Ishikawa (cell line): Measurements from ENCODE around the gene EOLA1.

Experiments used
- CEBPB ChIP-seq: IDR thresholded peaks from 2 replicates; pipeline ENCODE4 v1.6.1; 2012
- CREB1 ChIP-seq: IDR thresholded peaks from 2 replicates; pipeline ENCODE4 v1.6.1; 2012; ENCODE audit warnings: low read depth
- EGR1 ChIP-seq: IDR thresholded peaks from 2 replicates; pipeline ENCODE4 v1.6.1; 2012
- EP300 ChIP-seq: IDR thresholded peaks from 2 replicates; pipeline ENCODE4 v1.6.1; 2012; ENCODE audit warnings: borderline replicate concordance
- FOXM1 ChIP-seq: IDR thresholded peaks from 2 replicates; pipeline ENCODE4 v1.6.1; 2012; ENCODE audit warnings: low read depth, borderline replicate concordance
- NFIC ChIP-seq: IDR thresholded peaks from 2 replicates; pipeline ENCODE4 v1.6.1; 2012
- RAD21 ChIP-seq: IDR thresholded peaks from 2 replicates; pipeline ENCODE4 v1.6.1; 2012; ENCODE audit warnings: low read depth
- TAF1 ChIP-seq: IDR thresholded peaks from 2 replicates; pipeline ENCODE4 v1.6.1; 2012; ENCODE audit warnings: low read depth, mild to moderate bottlenecking
- TCF12 ChIP-seq: IDR thresholded peaks from 2 replicates; pipeline ENCODE4 v1.6.1; 2012; ENCODE audit warnings: low read depth
- TEAD4 ChIP-seq: IDR thresholded peaks from 2 replicates; pipeline ENCODE4 v1.6.1; 2012
- YY1 ChIP-seq: IDR thresholded peaks from 2 replicates; pipeline ENCODE4 v1.6.1; 2012; ENCODE audit warnings: low read depth
- ZBTB7A ChIP-seq: IDR thresholded peaks from 2 replicates; pipeline ENCODE4 v1.6.1; 2012; ENCODE audit warnings: low read depth
- TF ChIP-seq, protein P1 (sequence below): IDR thresholded peaks from 2 replicates; pipeline ENCODE4 v1.6.1; 2012
- TF ChIP-seq, protein P2 (sequence below): IDR thresholded peaks from 2 replicates; pipeline ENCODE4 v1.6.1; 2012; ENCODE audit warnings: low read depth, mild to moderate bottlenecking
- TF ChIP-seq, protein P3 (sequence below): IDR thresholded peaks from 2 replicates; pipeline ENCODE4 v1.6.1; 2012

Gene EOLA1

DNA sequence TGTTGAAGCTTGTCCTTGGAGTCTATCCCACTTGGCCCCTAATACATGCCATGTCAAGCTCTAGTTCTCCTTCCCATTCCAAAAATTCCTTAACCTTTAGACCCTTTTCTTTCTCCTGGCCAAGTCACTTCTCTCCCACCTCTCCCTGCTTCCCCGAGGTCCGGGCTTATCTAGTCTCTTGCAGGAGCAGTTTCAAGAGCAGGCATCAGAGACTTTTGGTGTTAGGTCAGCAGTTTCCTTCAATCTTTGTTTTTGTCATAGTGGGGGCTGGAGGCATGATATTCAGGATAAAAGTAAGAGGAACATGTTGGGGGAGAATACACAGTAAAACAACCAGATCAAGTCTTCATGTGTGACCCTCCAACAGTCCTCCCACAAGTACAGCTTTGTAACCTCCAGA, 24.2 kb upstream of the EOLA1 start:
- TF ChIP-seq, protein P1, sequence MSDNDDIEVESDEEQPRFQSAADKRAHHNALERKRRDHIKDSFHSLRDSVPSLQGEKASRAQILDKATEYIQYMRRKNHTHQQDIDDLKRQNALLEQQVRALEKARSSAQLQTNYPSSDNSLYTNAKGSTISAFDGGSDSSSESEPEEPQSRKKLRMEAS: no peak
- TF ChIP-seq CEBPB (no peak), TAF1 (no peak), FOXM1 (no peak), RAD21 (no peak), YY1 (no peak), NFIC (no peak), ZBTB7A (no peak), TEAD4 (no peak), EGR1 (no peak), TCF12 (no peak), EP300 (no peak), CREB1 (no peak)
- TF ChIP-seq, protein P2, sequence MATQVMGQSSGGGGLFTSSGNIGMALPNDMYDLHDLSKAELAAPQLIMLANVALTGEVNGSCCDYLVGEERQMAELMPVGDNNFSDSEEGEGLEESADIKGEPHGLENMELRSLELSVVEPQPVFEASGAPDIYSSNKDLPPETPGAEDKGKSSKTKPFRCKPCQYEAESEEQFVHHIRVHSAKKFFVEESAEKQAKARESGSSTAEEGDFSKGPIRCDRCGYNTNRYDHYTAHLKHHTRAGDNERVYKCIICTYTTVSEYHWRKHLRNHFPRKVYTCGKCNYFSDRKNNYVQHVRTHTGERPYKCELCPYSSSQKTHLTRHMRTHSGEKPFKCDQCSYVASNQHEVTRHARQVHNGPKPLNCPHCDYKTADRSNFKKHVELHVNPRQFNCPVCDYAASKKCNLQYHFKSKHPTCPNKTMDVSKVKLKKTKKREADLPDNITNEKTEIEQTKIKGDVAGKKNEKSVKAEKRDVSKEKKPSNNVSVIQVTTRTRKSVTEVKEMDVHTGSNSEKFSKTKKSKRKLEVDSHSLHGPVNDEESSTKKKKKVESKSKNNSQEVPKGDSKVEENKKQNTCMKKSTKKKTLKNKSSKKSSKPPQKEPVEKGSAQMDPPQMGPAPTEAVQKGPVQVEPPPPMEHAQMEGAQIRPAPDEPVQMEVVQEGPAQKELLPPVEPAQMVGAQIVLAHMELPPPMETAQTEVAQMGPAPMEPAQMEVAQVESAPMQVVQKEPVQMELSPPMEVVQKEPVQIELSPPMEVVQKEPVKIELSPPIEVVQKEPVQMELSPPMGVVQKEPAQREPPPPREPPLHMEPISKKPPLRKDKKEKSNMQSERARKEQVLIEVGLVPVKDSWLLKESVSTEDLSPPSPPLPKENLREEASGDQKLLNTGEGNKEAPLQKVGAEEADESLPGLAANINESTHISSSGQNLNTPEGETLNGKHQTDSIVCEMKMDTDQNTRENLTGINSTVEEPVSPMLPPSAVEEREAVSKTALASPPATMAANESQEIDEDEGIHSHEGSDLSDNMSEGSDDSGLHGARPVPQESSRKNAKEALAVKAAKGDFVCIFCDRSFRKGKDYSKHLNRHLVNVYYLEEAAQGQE: no peak
- TF ChIP-seq, protein P3, sequence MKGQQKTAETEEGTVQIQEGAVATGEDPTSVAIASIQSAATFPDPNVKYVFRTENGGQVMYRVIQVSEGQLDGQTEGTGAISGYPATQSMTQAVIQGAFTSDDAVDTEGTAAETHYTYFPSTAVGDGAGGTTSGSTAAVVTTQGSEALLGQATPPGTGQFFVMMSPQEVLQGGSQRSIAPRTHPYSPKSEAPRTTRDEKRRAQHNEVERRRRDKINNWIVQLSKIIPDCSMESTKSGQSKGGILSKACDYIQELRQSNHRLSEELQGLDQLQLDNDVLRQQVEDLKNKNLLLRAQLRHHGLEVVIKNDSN: no peak

DNA sequence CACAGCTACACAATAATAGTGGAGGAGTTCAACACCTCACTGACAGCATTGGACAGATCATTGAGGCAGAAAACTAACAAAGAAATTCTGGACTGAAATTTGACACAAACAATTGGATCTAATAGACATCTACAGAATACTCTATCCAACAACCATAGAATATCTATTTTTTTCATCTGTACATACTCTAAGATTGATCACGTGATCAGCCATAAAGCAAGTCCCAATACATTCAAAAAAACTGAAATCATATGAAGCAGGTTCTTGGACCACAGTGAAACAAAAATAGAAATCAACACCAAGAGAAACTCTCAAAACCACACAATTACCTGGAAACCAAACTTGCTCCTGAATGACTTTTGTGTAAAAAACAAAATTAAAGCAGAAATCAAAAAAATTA, 23.5 kb upstream of the EOLA1 start:
- TF ChIP-seq FOXM1 (no peak), NFIC (no peak), TCF12 (no peak), CEBPB (no peak), YY1 (no peak), CREB1 (no peak), TEAD4 (no peak), ZBTB7A (no peak), TAF1 (no peak), EP300 (no peak), RAD21 (no peak)
- TF ChIP-seq, protein P3: no peak
- TF ChIP-seq, protein P1: no peak
- TF ChIP-seq, protein P2: no peak

DNA sequence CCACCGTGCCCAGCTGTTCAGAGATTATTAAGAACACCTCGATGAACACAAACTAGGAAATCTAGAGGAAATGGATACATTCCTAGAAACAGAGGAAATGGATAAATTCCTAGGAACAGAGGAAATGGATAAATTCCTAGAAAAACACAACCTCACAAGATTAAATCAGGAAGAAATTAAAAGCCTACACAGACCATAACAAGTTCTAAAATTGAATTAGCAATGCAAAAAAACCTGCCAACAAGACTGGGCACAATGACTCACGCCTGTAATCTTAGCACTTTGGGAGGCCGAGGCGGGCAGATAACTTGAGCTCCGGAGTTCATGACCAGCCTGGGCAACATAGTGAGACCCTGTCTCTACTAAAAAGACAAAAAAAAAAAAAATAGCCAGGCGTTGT, 22.6 kb upstream of the EOLA1 start:
- TF ChIP-seq TAF1: no peak
- TF ChIP-seq ZBTB7A: no peak
- TF ChIP-seq FOXM1: no peak
- TF ChIP-seq, protein P3: no peak
- no peak for TF ChIP-seq EP300
- TF ChIP-seq NFIC: no peak
- TF ChIP-seq TEAD4: no peak
- no peak for TF ChIP-seq RAD21
- TF ChIP-seq CEBPB: no peak
- no peak for TF ChIP-seq CREB1
- TF ChIP-seq TCF12: no peak
- no peak for TF ChIP-seq EGR1
- TF ChIP-seq, protein P2: no peak
- TF ChIP-seq, protein P1: no peak
- TF ChIP-seq YY1: no peak

DNA sequence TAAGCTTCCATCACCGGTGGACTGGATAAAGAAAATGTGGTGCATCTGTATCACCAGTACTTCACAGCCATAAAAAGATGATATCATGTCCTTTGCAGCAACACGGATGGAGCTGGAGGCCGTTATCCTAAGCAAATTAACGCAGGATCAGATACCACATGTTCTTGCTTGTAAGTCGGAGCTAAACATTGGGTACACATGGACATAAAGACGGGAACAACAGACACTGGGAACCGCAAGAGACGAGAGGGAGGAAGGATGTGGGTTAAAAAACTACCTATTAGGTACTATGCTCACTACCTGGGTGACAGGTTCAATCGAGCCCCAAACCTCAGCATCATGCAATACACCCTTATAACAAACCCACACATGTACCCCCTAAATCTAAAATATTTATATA, 19.4 kb upstream of the EOLA1 start:
- no peak for TF ChIP-seq FOXM1
- TF ChIP-seq, protein P3: no peak
- TF ChIP-seq, protein P2: no peak
- TF ChIP-seq CREB1: no peak
- no peak for TF ChIP-seq YY1
- TF ChIP-seq CEBPB: no peak
- no peak for TF ChIP-seq RAD21
- TF ChIP-seq NFIC: no peak
- TF ChIP-seq TCF12: no peak
- TF ChIP-seq, protein P1: no peak
- no peak for TF ChIP-seq TEAD4
- TF ChIP-seq EGR1: no peak
- TF ChIP-seq TAF1: no peak
- TF ChIP-seq ZBTB7A: no peak
- no peak for TF ChIP-seq EP300
